Measurements from ENCODE around the gene FBXO38. TPM values are rescaled to one million over a fixed set of nuclear protein-coding genes. Genes with fewer than 3 reads are reported as not detected.

FBXO38 gene
- total and polyA plus RNA-seq, 9 of the 15 experiments (the other 6 are each of a cell fraction or from before 2014, with no cell fraction given): 7.4 to 39.4 (median 29.3) TPM

GRCh38 chr5:148445578-148445977 is 61.8 kb downstream of the FBXO38 start:
- ChIA-PET POLR2A (no interaction called here), CTCF (ENCODE audit: low intra/inter-chr PET ratio) (interaction anchor here (3.5 kb wide), 2 partner anchors 241 to 285 kb away, joined by 33 to 84 read pairs; no protein-coding TSS in a partner anchor)
- Histone ChIP-seq H3K27ac (ENCODE audit: extremely low read depth, low read depth, low read length) (no peak overlapping the region), H2AFZ (ENCODE audit: low read depth, low read length) (no peak overlapping the region), H3K36me3 (ENCODE audit: control insufficient read depth, insufficient read depth, low read length) (peaks cover 19% of the 10 kb centered on the region; the same call in 1 of the 3 replicates), H3K27me3 (ENCODE audit: control insufficient read depth in 2 of 2, insufficient read depth in 2 of 2, low read length in 2 of 2) (no peaks in the 10 kb centered on the region), H3K9me3 (replicated peaks; ENCODE audit: control insufficient read depth, insufficient read depth, low read depth, low read length) (no peaks in the 10 kb centered on the region), H3K4me1 (replicated peaks in 1 of 2; ENCODE audit: control insufficient read depth in 2 of 2, insufficient read depth in 2 of 2, low read length in 2 of 2) (no peaks in the 10 kb centered on the region), H4K20me1 (replicated peaks; ENCODE audit: control insufficient read depth, insufficient read depth, low read length) (no peaks in the 10 kb centered on the region), H3K79me2 (ENCODE audit: control insufficient read depth, insufficient read depth, low read length) (no peaks in the 10 kb centered on the region), H3K4me3 (no peak overlapping the region), H3K9me1 (ENCODE audit: control insufficient read depth, insufficient read depth, low read length) (no peaks in the 10 kb centered on the region), H3K4me2 (ENCODE audit: insufficient read depth, low read length) (no peak overlapping the region), H3K9ac (ENCODE audit: insufficient read depth in 1 of 2, low read depth in 2 of 2, low read length in 2 of 2) (no peak overlapping the region)
- DNase-seq (ENCODE audit: extremely low read depth in 1 of 4, low spot score in 3 of 4) (no peak), ATAC-seq (no peak), FAIRE-seq (no peak)
- in situ Hi-C loops (cut with MboI): loop anchor here (5.0 to 25.0 kb wide), 4 partner anchors 242 to 817 kb away; partner anchors contain the start of gene AFAP1L1
- TF ChIP-seq TRIM25 (IDR thresholded peaks at IDR 0.05; ENCODE audit: borderline replicate concordance) (no peak), SIN3B (IDR thresholded peaks at IDR 0.05; ENCODE audit: low read depth) (no peak), THAP12 (CRISPR knock-in tag; IDR thresholded peaks at IDR 0.05) (no peak), ZNF830 (CRISPR knock-in tag; IDR thresholded peaks at IDR 0.05) (no peak), RBM14 (IDR thresholded peaks at IDR 0.05; ENCODE audit: borderline replicate concordance, insufficient read depth, low read depth, low read length) (no peak), ATF3 (IDR thresholded peaks at IDR 0.05) (no peak), ATF3 (CRISPR knock-in tag; conservative IDR thresholded peaks at IDR 0.05) (no peak), SUPT5H (IDR thresholded peaks at IDR 0.05) (no peak)
- no TSS peak for BruUV-seq (replicated peaks)
- intact Hi-C loops (cut with micrococcal nuclease): loop anchor here (2.0 to 10.0 kb wide), 3 partner anchors 37 to 591 kb away; no protein-coding TSS in a partner anchor
- WGBS (ENCODE audit: insufficient coverage, low coverage, missing lambda C conversion rate): 31% methylated on average over 3 of the region's 3 CpGs

All from K562 (cell line).